Omental fat pad (tissue), 4 donors: ENCODE measurements around the gene CFDP1. TPM values are rescaled to one million over a fixed set of nuclear protein-coding genes. Genes with fewer than 3 reads are reported as not detected.

Experiments
- ATAC-seq: fragments of 150-250 bp; one replicate; pipeline ENCODE4 v1.9.1; 2016; ENCODE audit warnings: mild to moderate bottlenecking, moderate library complexity; ENCODE audit not compliant: low FRiP score
- DNase-seq: peaks from one replicate; pipeline ENCODE4 v3.0.0-alpha.2; 2019; ENCODE audit warnings: low spot score
- total RNA-seq, 4 donors: library from RNA; depleted of rRNA; stranded (reverse); fragments of >200 nt; gene quantifications; one replicate each; pipeline ENCODE4 v1.1.0, GENCODE V29; 2016
- TF ChIP-seq, protein P1 (sequence below), 3 donors: fragments of 450-650 bp; IDR thresholded peaks; one replicate each; pipeline ENCODE4 v1.5.1; 2016 to 2017; ENCODE audit warnings: antibody characterized with exemption in 3 of 3, mild to moderate bottlenecking in 3 of 3, moderate library complexity in 2 of 3

Gene CFDP1
- total RNA-seq, 4 donors from 2014 or later = 37.5 to 54.4 (median 49.2) TPM

GRCh38 chr16:75477680-75478473 is 44.6 kb upstream of the CFDP1 start:
- TF ChIP-seq, protein P1, sequence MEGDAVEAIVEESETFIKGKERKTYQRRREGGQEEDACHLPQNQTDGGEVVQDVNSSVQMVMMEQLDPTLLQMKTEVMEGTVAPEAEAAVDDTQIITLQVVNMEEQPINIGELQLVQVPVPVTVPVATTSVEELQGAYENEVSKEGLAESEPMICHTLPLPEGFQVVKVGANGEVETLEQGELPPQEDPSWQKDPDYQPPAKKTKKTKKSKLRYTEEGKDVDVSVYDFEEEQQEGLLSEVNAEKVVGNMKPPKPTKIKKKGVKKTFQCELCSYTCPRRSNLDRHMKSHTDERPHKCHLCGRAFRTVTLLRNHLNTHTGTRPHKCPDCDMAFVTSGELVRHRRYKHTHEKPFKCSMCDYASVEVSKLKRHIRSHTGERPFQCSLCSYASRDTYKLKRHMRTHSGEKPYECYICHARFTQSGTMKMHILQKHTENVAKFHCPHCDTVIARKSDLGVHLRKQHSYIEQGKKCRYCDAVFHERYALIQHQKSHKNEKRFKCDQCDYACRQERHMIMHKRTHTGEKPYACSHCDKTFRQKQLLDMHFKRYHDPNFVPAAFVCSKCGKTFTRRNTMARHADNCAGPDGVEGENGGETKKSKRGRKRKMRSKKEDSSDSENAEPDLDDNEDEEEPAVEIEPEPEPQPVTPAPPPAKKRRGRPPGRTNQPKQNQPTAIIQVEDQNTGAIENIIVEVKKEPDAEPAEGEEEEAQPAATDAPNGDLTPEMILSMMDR (IDR thresholded peaks at IDR 0.05) = no peak
- DNase-seq (no peak), ATAC-seq (no peak)

GRCh38 chr16:75476817-75477216 is 43.5 kb upstream of the CFDP1 start:
- DNase-seq (no peak), ATAC-seq (no peak)
- TF ChIP-seq, protein P1 (IDR thresholded peaks at IDR 0.05) = no peak

DNA sequence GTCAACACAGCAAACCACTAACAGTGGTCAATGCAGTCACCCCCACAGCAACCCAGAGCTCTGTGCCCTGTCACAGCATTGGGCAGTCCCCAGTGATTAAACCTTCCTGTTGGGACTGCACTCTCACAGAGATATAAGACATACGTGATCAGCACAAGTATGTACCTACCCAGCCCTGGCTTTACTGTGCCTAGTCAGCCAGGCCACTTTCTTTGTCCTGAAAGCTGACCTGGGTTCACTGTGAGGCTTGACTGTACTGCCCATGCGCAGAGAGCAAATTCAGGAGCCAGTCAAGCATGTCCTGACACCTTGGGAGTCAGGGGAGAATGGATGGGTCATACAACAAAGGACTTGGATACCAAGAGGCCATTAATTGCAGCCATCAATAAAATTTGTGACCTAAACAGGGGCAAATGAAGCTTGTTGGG is 42.1 kb upstream of the CFDP1 start:
- TF ChIP-seq, protein P1 (IDR thresholded peaks at IDR 0.05) = no peak
- DNase-seq (no peak), ATAC-seq (no peak)

DNA sequence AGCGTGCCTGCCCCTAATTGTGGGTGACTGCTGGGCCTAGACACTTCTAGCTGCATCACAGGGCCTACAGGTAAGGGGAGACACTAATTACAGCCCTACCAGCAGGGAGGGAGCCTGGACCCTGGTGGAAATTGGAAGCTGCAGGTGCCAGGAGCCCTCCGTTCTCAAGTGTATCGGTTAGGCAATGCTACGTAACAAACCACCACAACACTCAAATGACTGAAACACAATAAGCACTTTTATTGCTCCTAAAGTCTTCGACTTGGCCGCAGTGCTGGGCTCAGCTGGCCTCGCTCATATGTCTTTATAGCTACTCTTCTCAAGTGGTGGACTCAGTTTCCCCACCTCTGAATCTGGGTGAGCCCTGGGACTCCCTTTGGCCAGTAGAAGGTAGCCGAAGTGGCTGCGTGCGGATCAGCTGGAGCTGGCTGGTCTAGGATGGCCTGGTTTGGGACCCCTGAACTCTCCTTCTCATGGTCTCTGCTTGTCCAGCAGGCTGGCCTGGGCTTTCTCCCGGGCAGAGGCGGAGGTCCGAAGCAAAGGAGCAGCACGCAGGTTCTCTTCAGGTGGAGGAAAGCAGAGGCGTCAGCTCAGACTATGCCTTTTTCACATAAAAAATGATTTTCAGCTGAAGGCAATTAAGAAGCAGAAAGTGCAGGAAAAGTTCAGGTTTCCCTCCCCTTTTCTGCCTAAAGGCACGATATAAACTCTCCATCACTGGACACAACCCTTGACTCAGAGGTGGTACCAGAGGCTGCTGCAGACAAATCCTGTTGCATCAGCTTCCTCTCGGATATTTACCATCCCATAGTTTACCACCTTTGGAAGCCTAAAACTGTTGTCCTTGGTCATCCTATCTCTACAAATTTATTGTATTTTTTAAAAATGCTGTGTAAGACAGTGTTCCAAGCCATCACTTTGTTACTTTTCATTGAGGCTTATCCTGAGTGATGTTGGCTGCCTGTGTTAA is 39.9 kb upstream of the CFDP1 start:
- DNase-seq (no peak), ATAC-seq (no peak)
- TF ChIP-seq, protein P1 (IDR thresholded peaks at IDR 0.05) = no peak

DNA sequence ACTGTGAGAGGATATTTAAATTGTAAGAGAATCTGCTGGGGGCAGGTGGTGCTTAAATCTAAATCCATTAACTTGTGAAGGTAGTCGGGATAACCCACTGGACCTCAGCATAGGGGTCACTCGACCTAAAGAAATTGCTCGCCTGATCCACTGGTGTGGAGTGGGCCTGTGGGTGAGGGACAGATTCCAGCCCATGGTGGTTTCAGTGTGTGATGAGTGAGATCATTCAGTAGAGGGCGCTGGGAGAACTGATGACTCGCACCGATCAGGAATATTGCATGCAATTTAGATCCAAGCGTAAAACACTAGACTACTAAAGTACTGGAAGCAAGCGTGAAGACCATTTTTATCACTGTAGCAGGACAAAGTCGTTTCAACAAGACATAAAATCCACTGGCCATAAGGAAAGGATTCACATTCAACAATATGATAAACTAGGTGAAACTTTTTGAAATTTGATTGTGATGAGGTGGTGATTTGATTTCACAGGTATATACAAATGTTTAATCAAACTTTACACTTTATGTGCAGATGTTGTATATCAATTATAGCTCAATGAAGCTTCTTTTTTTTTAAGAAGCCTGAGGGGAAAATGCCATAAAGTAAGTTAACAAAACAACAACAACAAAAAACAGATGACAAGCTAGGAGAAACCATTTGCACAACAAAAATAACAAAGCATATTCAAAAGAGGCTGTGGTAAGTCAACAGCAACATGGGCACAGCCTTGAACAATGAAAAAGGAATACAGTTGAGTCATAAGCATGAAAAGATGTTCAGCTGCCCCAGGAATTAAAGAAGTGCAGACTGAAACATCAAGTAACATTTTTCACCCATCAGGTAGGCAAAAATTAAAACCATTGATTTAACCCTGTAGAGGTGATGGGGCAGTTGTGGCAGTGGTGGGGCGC is 38.7 kb upstream of the CFDP1 start:
- ATAC-seq (peak; percentile 92), DNase-seq (no peak)
- TF ChIP-seq, protein P1 (IDR thresholded peaks at IDR 0.05) = peak in 1 of 3 donors; percentile 56

DNA sequence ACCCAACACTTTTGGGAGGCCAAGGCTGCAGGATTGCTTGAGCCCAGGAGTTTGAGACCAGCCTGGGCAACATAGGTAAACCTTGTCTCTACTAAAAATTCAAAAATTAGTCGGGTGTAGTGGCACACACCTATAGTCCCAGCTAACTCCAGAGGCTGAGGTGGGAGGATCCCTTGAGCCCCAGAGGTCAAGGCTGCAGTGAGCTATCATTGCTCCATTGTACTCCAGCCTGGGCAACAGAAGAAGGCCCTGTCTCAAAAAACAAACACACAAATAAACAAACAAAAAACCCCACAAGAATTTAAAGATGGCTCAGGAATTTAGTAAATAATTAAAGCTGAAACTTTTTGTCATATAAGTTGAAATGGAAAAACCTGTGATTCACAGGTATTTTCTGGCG is 33.5 kb upstream of the CFDP1 start:
- ATAC-seq (no peak), DNase-seq (no peak)
- TF ChIP-seq, protein P1 (IDR thresholded peaks at IDR 0.05) = no peak
